Measurements from ENCODE around the gene CRCP.

The CRCP gene

DNA sequence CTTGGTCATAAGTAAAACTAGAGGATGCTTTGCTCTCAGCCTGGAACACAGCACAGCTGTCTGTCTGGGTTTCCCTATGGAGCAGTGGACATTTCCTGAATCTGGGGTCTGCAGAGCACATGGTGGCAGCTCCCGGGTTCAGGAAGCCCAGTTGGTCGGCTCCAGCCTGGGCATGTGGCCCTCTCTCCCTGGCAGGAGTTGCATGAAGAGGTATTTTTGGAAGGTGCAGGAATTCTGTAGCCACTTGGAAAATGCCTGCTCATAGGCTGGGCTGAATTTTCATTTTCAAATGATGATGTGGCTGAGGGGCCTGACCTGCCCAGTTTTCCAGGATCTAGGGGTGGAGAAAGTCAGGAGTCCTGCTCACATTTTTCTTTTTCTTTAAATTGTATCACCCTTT lies 83.8 kb downstream of the CRCP start:
- no peak for DNase-seq

DNA sequence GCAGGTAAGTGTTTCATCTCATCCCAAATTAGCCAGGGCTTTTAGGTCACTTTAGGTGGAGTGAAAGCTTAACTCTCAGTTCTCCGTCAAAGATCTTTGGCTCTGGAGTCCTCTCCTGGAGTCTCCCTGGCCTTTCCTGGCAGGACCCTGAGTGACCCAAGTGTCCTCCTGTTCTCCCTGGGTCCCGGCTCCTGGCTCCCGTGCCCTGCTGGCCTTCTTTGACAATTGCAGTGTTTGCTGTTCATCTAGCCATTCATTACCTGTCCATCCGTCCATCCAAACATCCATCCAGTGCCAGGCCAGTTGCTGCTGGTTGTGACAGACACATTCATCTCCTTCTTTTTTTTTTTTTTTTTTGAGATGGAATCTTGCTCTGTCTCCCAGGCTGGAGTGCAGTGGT lies 84.3 kb downstream of the CRCP start:
- no peak for DNase-seq

DNA sequence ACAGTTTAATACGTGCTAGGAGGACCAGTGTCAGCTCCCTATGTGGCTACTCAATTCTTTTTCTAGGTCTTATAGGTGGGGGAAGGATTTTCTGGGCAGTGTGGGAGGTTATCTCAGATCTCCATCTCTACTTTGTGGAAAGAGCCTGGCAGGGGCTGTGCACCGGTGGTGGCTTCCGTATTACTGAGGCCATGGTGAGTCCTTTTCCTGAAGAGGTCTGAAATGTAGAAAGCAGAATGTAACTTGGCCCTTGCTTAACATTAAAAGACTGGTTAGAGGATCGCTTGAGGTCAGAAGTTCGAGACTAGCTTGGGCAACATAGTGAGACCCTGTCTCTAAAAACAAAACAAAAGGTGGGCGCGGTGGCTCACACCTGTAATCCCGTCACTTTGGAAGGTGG lies 87.8 kb downstream of the CRCP start:
- DNase-seq = no peak
